Neural crest cell (in vitro differentiated cells): ENCODE results near the gene EME1. TPM values are rescaled to one million over a fixed set of nuclear protein-coding genes. Genes with fewer than 3 reads are reported as not detected.
A peak's percentile ranks its signal among the peaks of the same experiment; 100 is the strongest.

Source experiments
- DNase-seq: peaks from one replicate; pipeline ENCODE4 v3.0.0; 2021; ENCODE audit warnings: low read depth, mixed read lengths, low spot score
- H3K27ac Mint-ChIP-seq: one replicate; pipeline ENCODE4 v1.8.0; 2021; ENCODE audit warnings: mild to moderate bottlenecking, mixed read lengths; ENCODE audit not compliant: unreplicated experiment
- H3K27me3 Mint-ChIP-seq: 2 replicates; pipeline ENCODE4 v1.8.0; 2021; ENCODE audit warnings: low read depth, mild to moderate bottlenecking, mixed read lengths
- H3K36me3 Mint-ChIP-seq: 2 replicates; pipeline ENCODE4 v1.8.0; 2021; ENCODE audit warnings: low read depth, mild to moderate bottlenecking, mixed read lengths
- H3K4me1 Mint-ChIP-seq: 2 replicates; pipeline ENCODE4 v1.8.0; 2021; ENCODE audit warnings: mixed read lengths
- H3K4me3 Mint-ChIP-seq: one replicate; pipeline ENCODE4 v1.8.0; 2021; ENCODE audit warnings: mild to moderate bottlenecking, mixed read lengths
- H3K9me3 Mint-ChIP-seq: 2 replicates; pipeline ENCODE4 v1.8.0; 2021; ENCODE audit warnings: mixed read lengths
- CTCF ChIP-seq: fragments of 200-600 bp; sonication (generic); conservative IDR thresholded peaks from 2 replicates; pipeline ENCODE4 v1.5.0; 2021; ENCODE audit warnings: antibody characterized with exemption, mild to moderate bottlenecking
- total RNA-seq: library from RNA; stranded (reverse); gene quantifications from 2 replicates; pipeline ENCODE4 v1.2.1, GENCODE V29; 2021

The EME1 gene
- total RNA-seq, 1 donor from 2014 or later, result 31.4 TPM

- H3K4me3 Mint-ChIP-seq, result no peak overlapping the region
- H3K9me3 Mint-ChIP-seq, result peaks cover 3% of the 10 kb centered on the region
- DNase-seq, result no peak
- no peak for TF ChIP-seq CTCF
- peaks cover 2% of the 10 kb centered on the region for H3K27me3 Mint-ChIP-seq
- H3K4me1 Mint-ChIP-seq, result peaks cover 2% of the 10 kb centered on the region
- H3K27ac Mint-ChIP-seq, result no peak overlapping the region
- H3K36me3 Mint-ChIP-seq, result peaks cover 2% of the 10 kb centered on the region
Measured at GRCh38 chr17:50339381-50339780, 33.6 kb upstream of the EME1 start.

DNA sequence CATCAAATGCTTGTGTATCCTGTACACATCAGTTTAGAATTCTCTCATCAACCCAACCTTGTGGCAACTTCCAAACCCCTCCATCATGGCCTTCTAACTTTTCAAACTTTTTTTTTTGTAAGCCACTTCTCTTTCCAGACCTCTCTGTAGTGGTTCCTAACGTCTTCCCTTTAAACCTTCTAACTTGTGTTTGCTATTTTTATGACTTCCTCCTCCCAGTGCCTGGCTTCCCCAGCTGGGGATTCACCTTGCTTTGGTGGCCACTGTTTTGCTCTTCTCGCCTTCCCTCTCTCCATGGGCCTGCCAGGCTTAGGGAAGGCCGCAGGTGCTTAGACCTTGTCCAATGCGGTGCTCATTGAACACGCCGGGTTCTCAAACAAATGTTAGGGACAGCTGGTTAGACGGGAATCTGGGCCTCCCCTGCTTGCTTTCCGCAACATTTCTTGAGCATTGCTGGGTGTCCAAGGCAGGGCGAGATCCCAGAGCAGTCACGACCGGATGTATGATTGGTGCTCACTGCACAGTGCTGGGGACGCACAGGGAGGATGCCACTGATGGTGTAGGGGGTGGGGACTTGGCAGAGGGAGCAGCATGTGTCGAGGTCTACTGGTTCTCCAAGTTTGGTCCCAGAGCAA is 28.2 kb upstream of the EME1 start:
- Mint-ChIP-seq H3K9me3 (no peaks in the 10 kb centered on the region), H3K4me3 (peak overlapping the region; percentile 75), H3K36me3 (no peaks in the 10 kb centered on the region), H3K4me1 (peaks cover 38% of the 10 kb centered on the region), H3K27ac (no peak overlapping the region), H3K27me3 (peaks cover 10% of the 10 kb centered on the region)
- DNase-seq, result no peak
- no peak for TF ChIP-seq CTCF

DNA sequence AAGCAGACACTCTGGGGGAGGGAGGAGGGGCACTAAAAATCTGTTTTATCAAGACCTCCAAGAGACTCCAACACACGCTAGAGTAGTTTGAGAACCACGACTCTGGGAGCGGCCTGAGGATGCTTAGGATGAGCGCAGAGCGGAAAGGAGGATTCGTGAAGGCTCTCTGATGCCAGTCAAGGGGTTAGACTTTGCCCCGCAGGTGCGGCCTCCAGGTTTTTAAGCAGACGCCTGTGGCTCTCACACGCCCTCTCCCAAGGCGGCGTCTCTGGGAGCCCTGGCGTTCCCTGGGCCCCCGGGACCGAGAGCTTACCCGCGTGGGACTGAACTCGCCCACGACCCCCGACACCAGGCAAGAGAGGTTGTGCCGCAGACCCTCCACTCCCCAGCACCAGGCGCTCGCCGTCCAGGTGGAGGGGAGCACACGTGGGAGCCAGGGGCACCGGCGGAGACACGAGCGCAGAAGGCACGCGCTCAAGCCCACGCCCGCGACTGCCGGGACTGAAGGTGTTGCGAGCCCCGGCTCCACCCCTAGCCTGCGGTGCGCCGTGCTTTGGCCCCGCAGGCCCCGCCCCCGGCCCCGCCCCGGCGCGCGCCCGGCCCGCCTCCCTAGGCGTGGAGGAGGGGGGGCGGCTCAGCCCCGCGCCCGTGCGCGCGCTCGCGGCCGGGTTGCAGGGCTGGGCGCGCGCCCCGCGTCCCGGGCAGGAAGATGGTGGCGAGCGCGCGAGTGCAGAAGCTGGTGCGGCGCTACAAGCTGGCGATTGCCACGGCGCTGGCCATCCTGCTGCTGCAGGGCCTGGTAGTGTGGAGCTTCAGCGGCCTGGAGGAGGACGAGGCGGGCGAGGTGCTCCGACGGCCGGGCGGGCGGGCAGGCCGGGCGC is 27.4 kb upstream of the EME1 start, which contains the start of gene XYLT2:
XYLT2 (plus strand) TSS at position 695 of the 881 bp plus-strand sequence; CDS start at position 710, 15 bp downstream.
- Mint-ChIP-seq H3K4me3 (peak within 1 kb of the TSS; percentile 94), H3K27ac (peak within 1 kb of the TSS; percentile 94), H3K36me3 (no peaks in the 10 kb centered on the region), H3K9me3 (no peaks in the 10 kb centered on the region), H3K27me3 (peaks cover 10% of the 10 kb centered on the region), H3K4me1 (peaks cover 38% of the 10 kb centered on the region)
- DNase-seq, result peak; percentile 73
- no peak for TF ChIP-seq CTCF

- Mint-ChIP-seq H3K9me3 (no peaks in the 10 kb centered on the region), H3K27me3 (peaks cover 10% of the 10 kb centered on the region), H3K36me3 (peaks cover under 1% of the 10 kb centered on the region), H3K27ac (peak overlapping the region; percentile 86), H3K4me3 (peak overlapping the region; percentile 94), H3K4me1 (peaks cover 38% of the 10 kb centered on the region)
- peak; percentile 45 for DNase-seq
- no peak for TF ChIP-seq CTCF
Measured at GRCh38 chr17:50346313-50347116, 26.5 kb upstream of the EME1 start.
